ENCODE results near the gene PDE1C. TPM values are rescaled to one million over a fixed set of nuclear protein-coding genes. Genes with fewer than 3 reads are reported as not detected.

PDE1C gene
- total RNA-seq, result 0.38 and 0.54 TPM in 2 replicates

DNA sequence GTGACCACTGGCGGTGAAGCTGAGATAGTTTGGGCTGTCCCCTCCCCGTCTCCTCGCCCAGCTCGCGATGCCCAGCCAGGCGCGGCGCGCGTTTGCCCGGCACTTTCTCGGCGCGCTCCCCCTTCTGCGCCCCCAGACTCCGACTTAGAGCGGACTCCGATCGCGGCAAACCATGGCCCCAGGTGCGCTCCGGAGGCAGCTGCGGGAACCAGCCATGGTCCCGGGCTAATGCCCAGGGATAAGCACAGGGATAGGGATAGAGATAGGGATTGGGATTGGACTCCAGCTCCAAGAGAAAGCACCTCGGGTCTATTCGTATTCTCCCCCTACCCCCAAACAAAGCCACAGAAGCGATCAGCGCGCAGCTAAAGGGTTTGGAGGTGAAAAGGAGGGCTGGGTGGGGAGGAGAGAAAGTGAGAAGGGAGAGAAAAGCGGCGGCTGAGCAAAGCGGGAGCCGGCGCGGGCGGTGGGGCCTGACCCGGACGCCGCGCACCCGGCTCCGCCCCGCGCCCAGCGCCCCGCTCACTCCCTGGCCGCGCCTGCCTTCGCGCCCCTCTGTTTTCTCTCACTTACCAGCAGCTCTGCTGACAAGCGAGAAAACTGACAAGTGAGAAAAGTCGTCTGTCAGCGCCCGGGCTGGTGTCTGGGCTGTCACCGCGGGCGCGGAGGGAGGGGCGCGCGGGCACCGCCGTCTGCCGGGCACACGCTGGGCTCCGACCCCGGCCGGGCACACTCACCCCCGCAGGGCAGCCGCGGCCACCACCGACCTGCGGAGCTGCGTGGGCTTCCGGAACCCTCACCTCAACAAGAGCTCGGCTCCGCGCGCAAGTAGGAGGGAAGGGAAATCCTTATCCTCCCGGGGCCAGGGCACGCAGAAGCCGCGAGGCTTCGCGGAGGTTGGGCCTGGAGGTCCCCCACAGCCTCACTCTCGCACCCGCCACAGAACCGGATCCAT is at the start of gene PDE1C:
PDE1C (minus strand) TSS at position 2 of the 955 bp plus-strand sequence.

